ENCODE data around the gene WDR64.
"Not testable (repeated sequence)": the region's sequence is repeated elsewhere in the genome, so short reads cannot be mapped to it uniquely, and the experiment has no call there.

The WDR64 gene

GRCh38 chr1:241660424-241660972 is 8.4 kb downstream of the WDR64 start:
- no peak for DNase-seq

- DNase-seq = no peak
Measured at GRCh38 chr1:241666419-241666818, 14.3 kb downstream of the WDR64 start.

GRCh38 chr1:241672301-241672700 is 20.2 kb downstream of the WDR64 start:
- DNase-seq = no peak

GRCh38 chr1:241674805-241675384 is 22.8 kb downstream of the WDR64 start:
- no peak for DNase-seq

GRCh38 chr1:241675983-241676382 is 23.9 kb downstream of the WDR64 start:
- no peak for DNase-seq

- no peak for DNase-seq
Measured at GRCh38 chr1:241677201-241677600, 25.1 kb downstream of the WDR64 start.

- DNase-seq = no peak
Measured at GRCh38 chr1:241678536-241678935, 26.5 kb downstream of the WDR64 start.

- no peak for DNase-seq
Measured at GRCh38 chr1:241679404-241679803, 27.3 kb downstream of the WDR64 start.

GRCh38 chr1:241679961-241680360 is 27.9 kb downstream of the WDR64 start:
- no peak for DNase-seq

GRCh38 chr1:241681861-241682448 is 29.9 kb downstream of the WDR64 start:
- DNase-seq = not testable (repeated sequence)

- DNase-seq = no peak
Measured at GRCh38 chr1:241682921-241683320, 30.8 kb downstream of the WDR64 start.

- DNase-seq = no peak
Measured at GRCh38 chr1:241684108-241684507, 32.0 kb downstream of the WDR64 start.

GRCh38 chr1:241688940-241689368 is 36.9 kb downstream of the WDR64 start:
- no peak for DNase-seq

- DNase-seq = no peak
Measured at GRCh38 chr1:241695246-241696171, 43.4 kb downstream of the WDR64 start.

GRCh38 chr1:241696172-241696814 is 44.2 kb downstream of the WDR64 start:
- no peak for DNase-seq

- DNase-seq = no peak
Measured at GRCh38 chr1:241696815-241697639, 44.9 kb downstream of the WDR64 start.

GRCh38 chr1:241697640-241698018 is 45.5 kb downstream of the WDR64 start:
- DNase-seq = no peak

GRCh38 chr1:241698177-241698576 is 46.1 kb downstream of the WDR64 start:
- DNase-seq = no peak

- DNase-seq = no peak
Measured at GRCh38 chr1:241701483-241702295, 49.6 kb downstream of the WDR64 start.

- DNase-seq = no peak
Measured at GRCh38 chr1:241702442-241703373, 50.6 kb downstream of the WDR64 start.

Data from activated CD4-positive, CD25-positive, alpha-beta regulatory T cell (primary cell).